ENCODE measurements around the gene FAAP24. TPM values are rescaled to one million over a fixed set of nuclear protein-coding genes. Genes with fewer than 3 reads are reported as not detected.
"Not testable (repeated sequence)": the region's sequence is repeated elsewhere in the genome, so short reads cannot be mapped to it uniquely, and the experiment has no call there.

Gene FAAP24
- total RNA-seq, 1 experiment from 2014 or later: 4.1 TPM

DNA sequence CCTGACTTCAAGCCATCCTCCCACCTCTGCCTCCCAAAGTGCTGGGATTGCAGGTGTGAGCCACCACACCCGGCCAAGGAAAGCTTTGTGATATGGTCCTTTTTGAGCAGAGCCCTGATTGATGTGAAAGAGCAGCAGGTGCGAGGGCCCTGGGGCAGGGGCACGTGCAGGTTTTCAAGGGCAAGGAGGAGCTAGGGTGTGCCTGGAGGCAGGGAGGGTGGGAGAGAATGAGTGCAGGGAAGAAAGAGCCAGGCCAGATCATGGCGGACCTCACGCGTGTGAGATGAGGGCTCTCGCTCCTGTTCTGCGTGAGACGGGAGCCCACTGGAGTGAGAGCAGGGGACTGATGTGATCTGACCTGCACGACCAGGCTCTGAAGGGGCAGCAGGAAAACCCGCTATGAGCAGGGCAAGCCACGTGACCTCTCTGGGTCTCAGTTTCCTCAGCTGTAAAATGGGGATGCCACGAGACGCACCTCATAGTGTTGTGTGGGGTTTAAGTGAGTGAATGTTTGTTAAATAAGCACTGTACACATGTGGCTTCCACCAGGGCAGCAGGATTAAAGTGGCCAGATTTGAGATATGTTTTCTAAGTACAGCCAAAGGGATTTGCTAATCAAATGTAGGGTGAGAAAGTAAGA is 25.8 kb downstream of the FAAP24 start:
- no peak for DNase-seq (ENCODE audit: low read depth)

DNA sequence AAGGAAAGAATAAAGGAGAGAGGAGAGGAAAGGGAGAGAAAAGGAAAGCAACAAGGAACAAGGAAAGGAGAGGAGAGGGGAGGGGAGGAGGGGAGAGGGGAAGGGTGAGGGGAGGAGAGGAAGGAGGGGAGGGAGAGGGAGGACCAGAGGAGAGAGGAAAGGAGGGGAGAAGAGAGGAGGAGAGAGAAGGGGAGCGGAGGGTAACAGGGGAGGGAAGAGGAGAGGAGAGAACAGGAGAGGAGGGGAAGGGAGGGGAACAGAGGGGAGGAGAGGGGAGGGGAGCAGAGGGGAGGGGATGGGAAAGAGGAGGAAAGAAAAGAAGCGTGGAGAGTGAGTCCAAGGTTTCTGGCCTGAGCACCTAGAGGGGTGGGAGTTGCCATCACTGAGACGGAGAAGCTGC is 26.7 kb downstream of the FAAP24 start:
- DNase-seq (ENCODE audit: low read depth): no peak

DNA sequence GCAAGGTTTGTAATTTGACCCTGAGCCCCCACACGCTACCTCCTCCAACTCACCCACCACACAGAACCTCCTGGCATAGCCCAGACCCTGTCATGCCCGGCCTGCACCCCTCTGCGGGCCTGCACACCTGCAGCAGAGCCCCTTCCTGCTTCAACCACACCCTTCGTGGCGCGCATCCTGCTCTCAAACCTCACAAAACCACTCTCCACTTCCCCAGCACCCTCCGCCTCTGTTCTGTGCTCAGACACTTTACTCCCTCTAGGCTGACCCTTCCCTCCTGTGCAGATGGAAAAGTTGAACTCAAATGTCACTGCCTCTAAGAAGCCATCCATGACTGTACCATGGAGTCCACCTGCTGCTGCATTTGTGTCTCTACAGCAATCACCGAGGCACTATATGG is 28.5 kb downstream of the FAAP24 start:
- DNase-seq (ENCODE audit: low read depth): no peak

DNA sequence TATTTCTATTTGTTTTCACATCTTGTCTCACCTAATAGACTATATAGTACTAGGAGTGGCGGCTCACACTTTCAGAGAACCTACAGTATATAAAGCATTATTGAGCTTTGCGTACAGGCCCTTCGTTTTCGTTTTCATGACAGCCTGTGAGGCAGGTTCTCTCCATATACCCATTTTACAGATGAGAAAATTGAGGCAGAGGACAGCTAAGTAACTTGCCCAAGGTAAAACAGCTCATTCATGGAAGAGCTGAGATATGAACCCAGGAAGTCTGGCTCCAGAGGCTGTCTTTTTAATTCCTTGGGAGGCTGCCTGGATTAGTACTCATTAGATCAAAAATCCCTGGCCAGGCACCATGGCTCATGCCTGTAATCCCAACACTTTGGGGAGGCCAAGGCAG is 28.9 kb downstream of the FAAP24 start:
- DNase-seq (ENCODE audit: low read depth): no peak

DNA sequence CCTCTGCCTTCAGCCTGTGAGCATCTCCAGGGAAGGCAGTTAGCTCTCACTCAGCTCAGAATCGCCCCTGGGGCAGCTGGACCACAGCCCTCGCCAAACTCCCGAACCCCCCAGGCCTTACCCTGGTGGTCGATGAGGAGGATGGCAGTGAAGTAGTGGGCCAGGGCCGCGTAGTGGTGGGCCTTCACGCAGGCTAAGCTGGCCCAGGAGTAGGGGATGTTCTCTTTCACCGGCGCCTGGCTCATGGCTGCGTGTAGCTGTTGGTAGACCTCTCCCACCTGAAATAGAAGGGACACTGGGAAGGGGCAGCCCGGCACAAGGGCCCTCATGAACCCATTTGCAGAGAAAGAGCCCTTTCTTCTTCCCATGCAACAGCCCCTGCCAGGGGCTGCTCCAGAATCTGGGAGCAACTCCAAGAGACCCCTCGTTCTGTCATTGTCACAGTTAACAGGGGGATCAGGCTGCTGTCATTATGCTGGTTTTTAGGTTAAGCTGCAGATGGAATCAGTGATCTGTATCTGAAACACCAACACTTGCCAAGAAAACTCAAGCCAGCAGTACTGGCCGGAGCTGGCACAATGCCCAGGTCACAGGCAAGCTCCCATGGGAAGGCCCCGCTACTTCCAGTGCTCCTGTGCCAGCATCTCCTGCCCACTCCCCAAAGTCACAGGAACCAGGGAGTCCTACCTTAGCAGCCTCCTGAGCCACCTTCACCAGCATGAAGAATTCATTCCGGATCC is 30.3 kb downstream of the FAAP24 start:
- DNase-seq (ENCODE audit: low read depth): not testable (repeated sequence)

DNA sequence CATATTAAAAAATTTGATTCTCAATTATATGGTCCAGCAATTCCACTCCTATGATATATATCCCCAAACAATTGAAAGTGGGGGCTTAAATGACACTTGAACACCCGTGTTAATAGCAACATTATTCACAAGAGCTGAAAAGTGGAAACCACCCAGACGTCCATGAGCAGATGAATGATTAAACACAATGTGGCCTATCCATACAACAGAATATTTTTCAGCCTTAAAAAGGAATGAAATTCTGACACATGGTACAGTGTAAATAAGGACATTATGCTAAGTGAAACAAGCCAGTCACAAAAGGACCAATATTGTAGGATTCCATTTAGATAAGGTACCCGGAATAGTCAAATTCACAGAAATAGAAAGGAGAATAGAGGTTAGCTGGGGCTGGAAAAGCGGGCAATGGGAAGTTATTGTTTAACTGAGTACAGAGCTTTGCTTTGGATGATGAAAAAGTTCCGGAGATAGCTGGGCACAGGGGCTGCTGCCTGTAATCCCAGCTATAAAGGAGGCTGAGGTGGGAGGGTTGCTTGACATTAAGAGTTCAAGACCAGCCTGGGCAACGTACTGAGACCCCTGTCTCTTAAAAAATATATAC is 31.5 kb downstream of the FAAP24 start:
- not testable (repeated sequence) for DNase-seq (ENCODE audit: low read depth)

DNA sequence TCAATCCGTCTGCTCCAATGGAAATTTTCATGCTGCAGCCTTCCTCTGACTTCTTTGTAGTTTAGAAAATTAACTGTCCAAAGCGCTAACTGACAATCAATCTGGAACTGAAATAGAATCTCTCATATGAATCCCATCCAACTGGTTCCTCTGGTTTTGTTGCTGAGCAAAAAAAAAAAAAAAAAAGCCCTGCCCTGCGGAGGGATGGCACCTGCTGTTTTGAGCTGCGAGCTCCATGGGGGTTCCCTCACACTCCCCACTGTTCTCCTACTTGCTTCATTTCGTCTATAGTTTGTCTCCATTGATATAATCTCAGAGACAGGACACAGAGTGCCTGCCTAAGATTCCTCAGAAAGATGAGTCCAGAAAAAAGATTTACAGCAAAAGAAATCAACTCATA is 33.4 kb downstream of the FAAP24 start:
- DNase-seq (ENCODE audit: low read depth): no peak

DNA sequence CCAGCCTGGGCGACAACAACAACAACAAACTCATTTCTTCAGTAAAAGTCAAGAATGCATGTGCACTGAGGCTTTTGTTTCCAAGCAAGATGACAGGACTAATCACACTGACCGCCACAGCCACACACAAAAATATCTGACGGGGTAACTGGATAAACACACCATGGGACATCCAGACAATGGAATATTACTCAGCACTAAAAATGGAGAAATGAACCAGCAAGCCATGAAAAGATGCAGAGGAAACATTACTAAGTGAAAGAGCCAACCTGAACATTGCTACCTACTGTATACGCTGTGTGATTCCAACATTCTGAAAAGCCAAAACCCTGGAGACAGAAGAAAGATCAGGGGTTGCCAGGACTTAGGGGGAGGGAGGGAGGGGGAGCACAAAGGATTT is 36.7 kb downstream of the FAAP24 start:
- DNase-seq (ENCODE audit: low read depth): no peak

DNA sequence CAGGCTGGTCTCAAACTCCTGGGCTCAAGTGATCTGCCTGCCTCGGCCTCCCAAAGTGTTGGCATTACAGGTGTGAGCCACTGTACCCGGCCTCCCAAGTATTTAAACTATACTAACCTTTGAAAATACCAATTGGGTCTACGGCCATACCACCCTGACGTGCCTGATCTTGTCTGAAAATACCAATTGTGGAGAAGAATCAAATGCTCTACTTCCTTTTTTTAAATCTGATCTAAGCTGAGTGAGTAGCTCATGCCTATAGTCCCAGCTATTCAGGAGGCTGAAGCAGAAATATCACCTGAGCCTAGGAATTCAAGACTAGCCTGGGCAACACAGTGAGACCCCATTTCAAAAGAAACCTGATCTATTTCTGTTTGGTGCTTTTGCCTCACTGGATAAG is 38.8 kb downstream of the FAAP24 start:
- DNase-seq (ENCODE audit: low read depth): not testable (repeated sequence)

DNA sequence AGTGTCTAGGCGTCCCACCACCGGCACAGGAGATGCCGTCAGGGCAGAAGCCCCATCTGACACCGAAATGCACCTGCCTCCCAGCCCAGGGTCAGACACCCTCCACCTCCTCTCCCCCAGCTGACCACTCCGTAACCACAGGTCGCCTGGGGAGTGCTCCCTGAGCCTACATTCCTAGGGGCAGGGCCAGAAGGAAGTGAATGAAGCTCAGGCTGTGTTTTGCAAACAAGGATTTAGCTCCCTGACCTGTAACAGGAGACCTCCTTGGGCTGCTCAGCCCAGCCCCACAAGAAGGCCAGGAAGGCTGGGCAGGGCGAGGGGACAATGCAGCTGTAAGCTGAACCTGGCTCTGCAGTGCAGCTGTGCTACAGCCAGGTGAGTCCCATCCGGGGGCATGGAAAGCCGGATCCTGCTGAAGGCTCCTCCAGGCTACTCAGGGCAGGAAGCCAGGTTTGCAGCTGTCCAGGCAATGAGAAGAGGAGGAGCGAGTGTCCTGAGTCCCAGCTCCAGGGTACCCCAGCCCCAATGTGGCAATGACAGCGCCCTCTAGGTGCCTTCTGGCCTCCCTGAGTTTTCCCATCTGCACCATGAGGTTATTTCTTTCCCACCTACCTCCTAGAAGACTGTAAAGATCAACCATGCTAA is 50.6 kb downstream of the FAAP24 start:
- DNase-seq (ENCODE audit: low read depth): no peak

DNA sequence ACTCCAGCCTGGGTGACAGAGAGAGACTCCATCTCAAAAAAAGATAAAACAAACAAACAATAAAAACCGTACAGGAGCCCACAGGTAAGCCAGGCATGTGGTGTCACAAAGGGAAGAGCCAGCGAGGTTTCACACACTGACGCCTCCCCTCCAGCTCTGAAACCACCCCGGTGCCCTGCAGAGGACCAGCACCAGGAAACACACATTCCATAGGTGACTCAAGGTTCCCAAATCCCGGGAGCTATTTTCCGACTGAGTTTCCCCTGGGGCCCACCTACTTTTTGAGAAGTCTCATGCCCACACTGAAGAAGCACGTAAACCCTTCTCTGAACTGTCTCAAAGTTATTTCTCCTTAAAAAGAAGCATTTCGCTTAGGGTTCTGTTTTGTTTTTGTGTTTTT is 52.4 kb downstream of the FAAP24 start:
- no peak for DNase-seq (ENCODE audit: low read depth)

DNA sequence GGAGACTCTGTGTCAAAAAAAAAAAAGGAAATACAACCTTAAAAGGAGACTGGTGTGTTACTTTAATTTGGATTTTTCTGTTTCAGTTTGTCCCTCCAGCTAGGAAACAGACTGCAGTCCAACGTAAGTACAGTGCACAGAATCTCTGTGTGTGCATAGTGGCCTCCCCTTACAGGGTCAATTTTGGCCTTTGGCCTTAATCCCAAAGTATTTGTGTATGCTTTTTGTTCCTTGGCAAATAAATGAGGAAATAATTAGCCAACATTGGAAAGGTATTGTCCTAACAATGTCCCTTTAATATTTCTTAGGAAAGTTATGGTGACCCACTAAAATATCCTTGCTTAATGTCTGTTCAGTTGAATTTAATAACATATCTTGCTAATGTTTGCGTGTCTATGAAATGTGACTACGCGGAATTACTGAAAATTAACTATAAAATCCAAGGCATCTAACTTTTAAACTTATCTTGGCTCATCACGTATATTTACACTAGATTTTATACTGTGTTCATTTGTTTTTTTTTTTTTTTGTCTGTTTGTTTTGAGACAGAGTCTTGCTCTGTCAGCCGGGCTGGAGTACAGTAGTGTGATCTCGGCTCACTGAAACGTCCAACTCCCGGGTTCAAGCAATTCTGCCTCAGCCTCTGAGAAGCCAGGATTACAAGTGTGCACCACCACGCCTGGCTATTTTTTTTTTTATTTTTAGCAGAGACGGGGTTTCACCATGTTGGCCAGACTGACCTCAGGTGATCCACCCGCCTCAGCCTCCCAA is 53.6 kb downstream of the FAAP24 start:
- DNase-seq (ENCODE audit: low read depth): not testable (repeated sequence)

DNA sequence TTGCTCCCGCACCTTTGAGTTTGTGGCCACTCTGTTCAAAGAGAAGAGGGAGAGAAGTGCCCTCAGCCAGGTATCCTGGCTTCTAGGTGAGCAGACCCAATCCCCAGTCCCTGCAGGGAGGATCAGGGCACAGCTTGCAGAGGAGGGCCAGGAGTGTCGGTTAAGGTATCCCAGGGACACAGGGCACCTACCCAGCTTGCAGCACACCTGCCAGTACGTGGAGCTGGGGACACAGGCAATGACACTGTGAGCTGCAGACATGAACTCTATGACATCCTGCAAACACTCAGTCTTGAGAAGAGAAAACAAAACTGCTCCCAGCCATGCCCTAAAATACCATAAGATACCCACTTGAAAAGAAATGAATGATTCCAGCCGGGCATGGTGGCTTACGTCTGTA is 54.6 kb downstream of the FAAP24 start:
- DNase-seq (ENCODE audit: low read depth): not testable (repeated sequence)

Other genes starting within 250 kb of the FAAP24 start
- gene SLC7A9, start 102.5 kb upstream of the FAAP24 start, total RNA-seq (2014; rRNA removed; shearing (Covaris generic)): not detected in 2 replicates
- 10.2 and 11.3 TPM in 2 replicates for gene CEP89, start 284 bp upstream of the FAAP24 start, total RNA-seq (2014; rRNA removed; shearing (Covaris generic))
- 13.0 and 17.0 TPM in 2 replicates for gene RHPN2, start 92.6 kb downstream of the FAAP24 start, total RNA-seq (2014; rRNA removed; shearing (Covaris generic))
- gene GPATCH1, start 108.9 kb downstream of the FAAP24 start, total RNA-seq (2014; rRNA removed; shearing (Covaris generic)): 5.2 and 5.6 TPM in 2 replicates
- not detected in 2 replicates for gene WDR88, start 159.9 kb downstream of the FAAP24 start, total RNA-seq (2014; rRNA removed; shearing (Covaris generic))
- gene LRP3, start 222.1 kb downstream of the FAAP24 start, total RNA-seq (2014; rRNA removed; shearing (Covaris generic)): 20.1 and 25.4 TPM in 2 replicates

Measured in HT1080 (cell line).